Tibial nerve (tissue), 3 donors: ENCODE results near the gene RNF123.
"Not testable (repeated sequence)": the region's sequence is repeated elsewhere in the genome, so short reads cannot be mapped to it uniquely, and the experiment has no call there.

ENCODE experiments used
- CTCF ChIP-seq, 5 experiments: fragments of 200-600 bp in 3 of 5; fragments of 450-650 bp in 2 of 5; sonication (generic) in 3 of 5; IDR thresholded peaks; one replicate each; pipeline ENCODE4 v1.5.1; 2016 to 2019; ENCODE audit warnings: antibody characterized with exemption in 5 of 5, mild to moderate bottlenecking in 3 of 5, moderate library complexity in 2 of 5
- POLR2A ChIP-seq, 2 donors: fragments of 450-650 bp; IDR thresholded peaks; one replicate each; pipeline ENCODE4 v1.6.1; 2017; ENCODE audit warnings: antibody characterized with exemption in 2 of 2, mild to moderate bottlenecking in 2 of 2, moderate library complexity in 2 of 2

GRCh38 chr3:49690856-49691255 is 1.5 kb downstream of the RNF123 start:
- TF ChIP-seq CTCF, POLR2A (IDR thresholded peaks at IDR 0.05): not testable (repeated sequence)
